Brain microvascular endothelial cell (primary cell): ENCODE data around the gene RANBP1.

Experiments
- DNase-seq: peaks from one replicate; pipeline ENCODE4 v3.0.0-alpha.2; 2020
- H3K27ac ChIP-seq: fragments of 250-450 bp; sonication (Bioruptor Pico); 2 replicates; pipeline ENCODE4 v1.5.1; 2020; ENCODE audit warnings: mild to moderate bottlenecking, moderate library complexity
- H3K27me3 ChIP-seq: fragments of 250-450 bp; sonication (Bioruptor Pico); replicated peaks from 2 replicates; pipeline ENCODE4 v1.5.1; 2020; ENCODE audit warnings: mild to moderate bottlenecking
- H3K36me3 ChIP-seq: fragments of 250-450 bp; sonication (Bioruptor Pico); replicated peaks from 2 replicates; pipeline ENCODE4 v1.5.1; 2020; ENCODE audit warnings: mild to moderate bottlenecking
- H3K4me3 ChIP-seq: 2 replicates; pipeline ENCODE4 v1.5.1; 2011; ENCODE audit warnings: low read depth, mild to moderate bottlenecking, control low read depth, low read length, moderate library complexity
- CTCF ChIP-seq: IDR thresholded peaks from 2 replicates; pipeline ENCODE4 v1.5.1; 2011; ENCODE audit warnings: low read depth, mild to moderate bottlenecking, moderate library complexity, low read length, control low read depth, inconsistent platforms; ENCODE audit errors: missing control alignments
- in situ Hi-C: cut with HindIII; loops from 2 replicates; pipeline ENCODE4 v1.10.0; 2017; ENCODE audit warnings: low sequenced_read_pairs, low pct_ligation_motif_present

RANBP1 gene

GRCh38 chr22:20124083-20124787 is 8.3 kb downstream of the RANBP1 start:
- H3K27ac ChIP-seq = no peak overlapping the region
- no peak for DNase-seq
- H3K27me3 ChIP-seq = no peaks in the 10 kb centered on the region
- H3K36me3 ChIP-seq = peaks cover 70% of the 10 kb centered on the region
- TF ChIP-seq CTCF = no peak
- in situ Hi-C loops = no loop called here
- H3K4me3 ChIP-seq = no peak overlapping the region

GRCh38 chr22:20125201-20126174 is 9.6 kb downstream of the RANBP1 start:
- Histone ChIP-seq H3K27me3 (no peaks in the 10 kb centered on the region), H3K27ac (no peak overlapping the region), H3K36me3 (peaks cover 57% of the 10 kb centered on the region), H3K4me3 (no peak overlapping the region)
- DNase-seq = no peak
- in situ Hi-C loops = no loop called here
- no peak for TF ChIP-seq CTCF

GRCh38 chr22:20126284-20127029 is 10.6 kb downstream of the RANBP1 start:
- DNase-seq = no peak
- in situ Hi-C loops = no loop called here
- no peaks in the 10 kb centered on the region for H3K27me3 ChIP-seq
- TF ChIP-seq CTCF = no peak
- H3K36me3 ChIP-seq = peaks cover 50% of the 10 kb centered on the region
- H3K4me3 ChIP-seq = no peak overlapping the region
- H3K27ac ChIP-seq = no peak overlapping the region

- no peak for TF ChIP-seq CTCF
- H3K27me3 ChIP-seq = no peaks in the 10 kb centered on the region
- H3K36me3 ChIP-seq = peaks cover 45% of the 10 kb centered on the region
- no peak overlapping the region for H3K27ac ChIP-seq
- H3K4me3 ChIP-seq = no peak overlapping the region
- DNase-seq = no peak
- in situ Hi-C loops = no loop called here
Observed at GRCh38 chr22:20127318-20127868, 11.5 kb downstream of the RANBP1 start.

- TF ChIP-seq CTCF = no peak
- no peak for DNase-seq
- Histone ChIP-seq H3K36me3 (peaks cover 44% of the 10 kb centered on the region), H3K27me3 (no peaks in the 10 kb centered on the region), H3K4me3 (no peak overlapping the region), H3K27ac (no peak overlapping the region)
- in situ Hi-C loops = no loop called here
Observed at GRCh38 chr22:20127869-20128618, 12.1 kb downstream of the RANBP1 start.
